ENCODE results near the gene DCPS. TPM values are rescaled to one million over a fixed set of nuclear protein-coding genes. Genes with fewer than 3 reads are reported as not detected.
"Not testable (repeated sequence)": the region's sequence is repeated elsewhere in the genome, so short reads cannot be mapped to it uniquely, and the experiment has no call there.

DCPS gene
- total RNA-seq, 2 experiments from 2014 or later, result 34.5 to 35.8 TPM

DNA sequence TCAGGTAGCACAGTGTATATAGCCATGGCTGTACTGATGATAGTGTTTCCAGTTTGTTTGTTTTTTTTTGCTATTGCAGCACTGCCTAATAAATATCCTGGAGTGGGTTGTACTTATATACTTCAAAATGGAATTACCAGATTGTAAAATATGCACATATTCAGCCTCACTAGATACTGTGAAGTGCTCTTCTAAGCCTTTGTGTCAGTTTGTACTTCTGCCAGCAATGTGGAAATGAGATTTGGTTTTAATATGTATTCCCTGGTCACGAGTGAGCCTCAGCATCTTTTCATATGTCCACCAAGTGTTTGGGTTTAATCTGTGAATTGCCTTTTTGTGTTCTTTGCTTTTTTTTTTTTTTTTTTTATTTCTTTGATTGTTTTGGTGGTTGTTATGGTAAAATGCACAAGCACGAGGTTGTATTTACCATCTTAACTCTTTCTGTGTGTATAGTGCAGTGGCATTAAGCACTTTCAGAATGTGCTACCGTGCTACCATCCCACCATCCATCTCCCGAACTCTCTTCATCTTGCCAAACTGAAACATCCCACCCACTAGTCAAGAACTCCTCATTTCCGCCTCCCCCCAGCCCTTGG lies 86.5 kb downstream of the DCPS start:
- Mint-ChIP-seq H3K27ac (no peak overlapping the region), H3K9me3 (no peaks in the 10 kb centered on the region), H3K27me3 (no peaks in the 10 kb centered on the region), H3K4me1 (peaks cover 2% of the 10 kb centered on the region), H3K36me3 (ENCODE audit: low read depth) (no peaks in the 10 kb centered on the region), H3K4me3 (no peak overlapping the region)
- no peak for DNase-seq
- ChIA-PET POLR2A (no interaction called here), CTCF (no interaction called here)

DNA sequence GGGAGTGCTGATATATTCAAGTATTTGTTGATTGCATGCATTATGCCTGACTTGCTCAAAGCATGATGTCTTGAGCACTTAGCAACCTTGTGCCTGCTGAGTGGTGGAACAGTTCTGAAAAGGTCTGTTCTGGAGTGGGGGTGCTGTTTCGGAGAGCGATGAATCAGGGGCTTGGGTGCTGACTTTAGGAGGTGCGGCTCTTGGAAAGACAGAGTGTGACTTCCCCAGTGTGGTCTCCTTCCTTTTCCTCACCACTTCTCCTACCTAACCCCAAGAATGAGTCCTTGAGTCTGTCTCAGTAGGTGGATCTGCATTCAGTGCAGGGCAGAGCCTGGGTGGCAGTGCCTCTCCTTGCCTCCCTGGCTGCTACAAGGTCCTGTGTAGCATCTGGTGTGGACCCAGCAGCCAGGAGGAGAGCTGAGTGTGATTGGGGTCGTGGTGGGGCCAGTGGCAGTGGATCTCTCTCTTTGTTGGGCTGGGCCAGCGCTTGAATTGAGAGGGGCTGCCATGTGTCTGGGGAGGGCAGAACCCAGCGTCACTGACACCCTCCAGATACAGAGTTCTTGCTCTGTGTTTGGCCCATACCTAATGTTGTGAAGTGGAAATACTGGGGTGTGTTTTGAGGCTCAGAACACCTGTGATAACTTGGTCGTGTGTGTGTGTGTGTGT lies 87.6 kb downstream of the DCPS start:
- Mint-ChIP-seq H3K9me3 (no peaks in the 10 kb centered on the region), H3K36me3 (ENCODE audit: low read depth) (no peaks in the 10 kb centered on the region), H3K4me1 (peaks cover 2% of the 10 kb centered on the region), H3K4me3 (no peak overlapping the region), H3K27ac (no peak overlapping the region), H3K27me3 (no peaks in the 10 kb centered on the region)
- ChIA-PET POLR2A (no interaction called here), CTCF (no interaction called here)
- DNase-seq, result no peak

DNA sequence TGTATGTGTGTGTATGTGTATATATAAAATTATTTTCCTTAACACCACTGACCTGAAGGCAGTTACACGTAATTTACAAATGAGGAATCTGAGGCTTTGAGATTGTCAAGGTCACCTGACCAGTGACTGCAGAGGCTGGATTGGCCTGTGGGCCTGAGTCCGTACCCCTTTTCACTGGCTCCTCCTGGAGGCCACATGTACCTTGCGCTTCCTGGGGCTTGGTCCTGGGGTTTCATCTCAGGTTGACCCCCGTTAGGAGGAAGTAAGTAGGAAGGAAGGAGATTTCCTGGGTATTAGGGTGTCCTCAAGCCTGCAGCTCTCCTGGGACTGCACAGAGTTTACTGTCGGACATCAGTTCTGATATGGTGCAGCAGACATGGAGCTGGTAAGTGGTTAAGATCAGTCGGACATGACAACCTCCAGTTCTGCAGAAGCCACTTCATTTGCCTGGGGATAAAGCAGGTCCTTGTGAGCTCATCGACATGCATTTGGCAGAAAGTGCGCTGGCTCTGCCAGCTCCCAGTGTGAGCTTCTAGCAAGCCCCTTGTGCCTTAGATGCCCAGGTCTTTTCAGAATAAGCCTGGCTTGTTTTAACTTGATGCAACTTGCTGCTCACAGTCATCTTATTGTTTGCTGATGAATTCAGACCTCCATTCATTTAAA lies 88.2 kb downstream of the DCPS start:
- Mint-ChIP-seq H3K4me1 (peaks cover 2% of the 10 kb centered on the region), H3K36me3 (ENCODE audit: low read depth) (no peaks in the 10 kb centered on the region), H3K27ac (no peak overlapping the region), H3K4me3 (no peak overlapping the region), H3K27me3 (no peaks in the 10 kb centered on the region), H3K9me3 (no peaks in the 10 kb centered on the region)
- ChIA-PET CTCF (no interaction called here), POLR2A (no interaction called here)
- no peak for DNase-seq

DNA sequence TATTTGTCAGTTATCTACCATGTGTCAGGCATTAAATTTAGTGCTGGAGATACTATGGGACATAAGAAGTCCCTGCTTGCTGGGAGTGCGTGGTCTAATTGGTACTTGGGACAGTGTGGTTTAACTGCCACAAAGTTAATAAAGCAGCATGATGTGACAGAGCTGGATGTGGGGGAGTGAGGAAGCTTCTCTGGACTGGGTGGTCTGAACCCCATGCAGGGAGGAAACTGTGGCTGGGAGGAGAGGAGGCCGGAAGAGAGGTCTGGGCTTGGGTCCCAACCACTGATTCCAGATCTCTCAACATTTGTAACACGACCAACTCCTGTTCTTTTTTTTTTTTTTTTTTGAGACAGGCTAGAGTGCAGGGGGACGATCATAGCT lies 88.8 kb downstream of the DCPS start:
- no peaks in the 10 kb centered on the region for H3K36me3 Mint-ChIP-seq (ENCODE audit: low read depth)
- no peaks in the 10 kb centered on the region for H3K27me3 Mint-ChIP-seq
- POLR2A ChIA-PET, result no interaction called here
- CTCF ChIA-PET, result no interaction called here
- DNase-seq, result no peak
- H3K9me3 Mint-ChIP-seq, result no peaks in the 10 kb centered on the region
- no peak overlapping the region for H3K4me3 Mint-ChIP-seq
- H3K27ac Mint-ChIP-seq, result no peak overlapping the region
- peaks cover 2% of the 10 kb centered on the region for H3K4me1 Mint-ChIP-seq

DNA sequence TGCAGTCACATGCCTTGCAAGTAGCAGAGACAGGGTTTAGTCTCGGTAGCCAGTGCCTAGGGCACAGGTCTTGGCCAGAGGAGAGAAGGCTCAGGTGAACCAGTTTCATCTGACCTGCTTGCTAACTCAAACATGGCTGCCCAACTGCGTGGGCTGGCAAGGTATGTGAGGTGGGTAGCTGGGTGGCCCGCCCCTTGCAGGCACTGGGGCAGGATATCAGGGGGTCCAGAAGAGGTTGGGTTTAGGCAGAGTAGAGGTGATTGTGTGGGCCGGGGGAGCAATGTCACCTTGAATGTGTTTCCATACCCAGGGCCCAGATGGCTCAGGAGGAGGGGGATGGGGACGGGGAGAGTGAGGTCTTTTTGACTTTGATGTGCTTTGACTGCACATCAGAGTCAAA lies 89.3 kb downstream of the DCPS start:
- Mint-ChIP-seq H3K4me3 (no peak overlapping the region), H3K27ac (no peak overlapping the region), H3K9me3 (no peaks in the 10 kb centered on the region), H3K36me3 (ENCODE audit: low read depth) (no peaks in the 10 kb centered on the region), H3K4me1 (peaks cover 2% of the 10 kb centered on the region), H3K27me3 (no peaks in the 10 kb centered on the region)
- POLR2A ChIA-PET, result no interaction called here
- DNase-seq, result no peak
- CTCF ChIA-PET, result no interaction called here

DNA sequence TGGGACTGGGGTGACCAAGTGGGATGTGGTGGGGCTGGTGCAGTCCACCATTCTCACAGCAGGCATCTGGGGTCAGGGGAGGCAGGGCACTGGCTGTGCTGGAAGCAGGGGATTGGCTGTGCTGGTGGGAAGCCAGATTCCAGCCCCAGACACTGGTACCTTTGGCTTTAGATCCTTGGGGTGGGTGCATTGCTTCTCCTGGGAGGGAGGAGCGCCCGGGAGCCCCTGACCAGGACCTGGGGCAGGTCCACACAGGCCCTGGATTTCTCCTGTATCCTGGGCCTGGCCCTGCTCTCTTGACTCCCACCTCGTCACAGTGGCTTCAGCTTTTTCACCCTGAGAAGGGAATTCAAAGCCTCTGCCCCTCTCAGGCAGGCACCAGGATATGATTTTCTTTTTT lies 90.2 kb downstream of the DCPS start:
- Mint-ChIP-seq H3K4me3 (no peak overlapping the region), H3K27ac (no peak overlapping the region), H3K4me1 (peaks cover 2% of the 10 kb centered on the region), H3K27me3 (no peaks in the 10 kb centered on the region), H3K9me3 (no peaks in the 10 kb centered on the region), H3K36me3 (ENCODE audit: low read depth) (no peaks in the 10 kb centered on the region)
- CTCF ChIA-PET, result no interaction called here
- DNase-seq, result no peak
- POLR2A ChIA-PET, result no interaction called here

DNA sequence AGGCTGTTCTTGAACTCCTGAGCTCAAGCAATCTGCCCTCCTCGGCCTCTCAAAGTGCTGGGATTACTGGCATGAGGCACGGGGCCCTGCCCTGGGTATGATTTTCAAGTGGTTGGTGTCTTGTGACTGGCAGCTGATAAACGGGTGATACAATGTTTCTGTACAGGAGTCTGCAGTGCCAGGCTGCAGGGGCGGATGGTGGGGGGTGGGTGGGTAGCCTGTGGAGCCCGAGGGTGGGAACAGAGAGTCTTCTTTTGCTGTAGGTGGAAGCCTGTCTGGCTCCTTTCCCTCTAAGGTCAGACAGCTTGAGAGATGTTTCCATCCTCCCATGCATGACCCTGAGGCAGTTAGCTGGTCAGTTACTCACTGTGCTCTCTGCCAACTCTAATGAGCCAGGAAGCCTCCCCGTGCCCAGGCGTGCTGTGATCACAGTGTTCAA lies 90.8 kb downstream of the DCPS start:
- CTCF ChIA-PET; H3K4me3 Mint-ChIP-seq; POLR2A ChIA-PET; H3K27me3 Mint-ChIP-seq; H3K9me3 Mint-ChIP-seq; H3K36me3 Mint-ChIP-seq (ENCODE audit: low read depth); H3K4me1 Mint-ChIP-seq; H3K27ac Mint-ChIP-seq; DNase-seq: not testable (repeated sequence)

Other genes with a start within 250 kb of the DCPS start
- 1 to 10 TPM; 1.7 to 1.8 TPM for gene CDON, start 241.2 kb upstream of the DCPS start, total RNA-seq
- 10 to 100 TPM; 26.5 to 26.8 TPM for gene RPUSD4, start 92.4 kb upstream of the DCPS start, total RNA-seq
- gene FAM118B, start 92.3 kb upstream of the DCPS start, total RNA-seq, result 1 to 10 TPM; 9.0 to 9.9 TPM
- 100 to 1,000 TPM; 121 to 125 TPM for gene SRPRA, start 35.2 kb upstream of the DCPS start, total RNA-seq
- 10 to 100 TPM; 34.4 to 36.4 TPM for gene FOXRED1, start 34.9 kb upstream of the DCPS start, total RNA-seq
- 10 to 100 TPM; 14.2 to 17.0 TPM for gene TIRAP, start 21.0 kb upstream of the DCPS start, total RNA-seq
- 1 to 10 TPM; 7.4 to 8.5 TPM for gene ST3GAL4, start 51.6 kb downstream of the DCPS start, total RNA-seq